NCI-H1048 (cell line): ENCODE data around the gene DDX47.

Experiments
- DNase-seq: peaks from one replicate; lab custom pipeline; 2025; lab: John Stamatoyannopoulos, UW

The DDX47 gene

GRCh38 chr12:12813120-12814101, at the start of gene DDX47:
Gene DDX47, plus strand, starts transcription at chr12:12813346. Its CDS starts 22 bp downstream, at chr12:12813368.
- DNase-seq = peak; percentile 86

DNA sequence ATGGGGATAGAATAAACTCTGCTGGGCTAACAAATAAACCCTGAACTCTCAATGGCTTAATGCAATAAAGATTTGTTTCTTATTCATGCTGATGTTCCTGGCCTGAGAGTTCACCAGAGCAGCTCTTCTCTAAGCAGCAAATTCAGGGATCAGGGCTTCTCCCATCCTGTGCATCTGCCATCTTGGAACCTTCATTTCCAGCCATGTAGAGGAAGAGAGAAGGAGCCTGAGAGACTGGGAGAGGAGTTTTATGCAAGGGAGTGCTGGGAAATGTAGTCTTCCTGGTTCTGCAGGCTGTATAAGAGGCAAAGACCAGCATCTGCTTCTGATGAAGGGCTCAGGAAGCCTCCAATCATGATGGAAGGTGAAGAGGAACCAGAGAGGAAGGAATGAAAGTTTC, 48.3 kb upstream of the DDX47 start:
- no peak for DNase-seq

- DNase-seq = no peak
Observed at GRCh38 chr12:12770262-12770661, 42.9 kb upstream of the DDX47 start.

GRCh38 chr12:12774791-12775190, 38.4 kb upstream of the DDX47 start:
- no peak for DNase-seq

DNA sequence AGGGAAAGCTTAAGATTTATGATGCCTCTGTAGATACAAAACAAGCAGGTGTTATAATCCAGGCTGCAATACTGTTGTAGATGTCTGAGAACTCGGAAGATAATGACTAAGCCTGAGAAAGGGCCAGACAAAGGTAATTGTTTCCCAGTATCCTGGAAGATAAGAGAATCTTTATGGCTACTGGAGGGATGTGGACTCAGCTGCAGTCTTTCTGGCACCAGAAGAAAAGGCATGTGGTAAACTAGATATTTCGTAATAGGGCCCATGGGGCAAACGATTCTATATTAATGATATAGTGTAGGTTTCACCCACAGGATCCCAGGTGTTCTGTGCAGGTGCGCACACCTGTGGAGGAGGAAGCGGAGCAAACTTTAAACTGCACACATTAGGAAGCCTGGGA, 36.9 kb upstream of the DDX47 start:
- DNase-seq = no peak

- no peak for DNase-seq
Observed at GRCh38 chr12:12777092-12777491, 36.1 kb upstream of the DDX47 start.

- no peak for DNase-seq
Observed at GRCh38 chr12:12779007-12779406, 34.1 kb upstream of the DDX47 start.

DNA sequence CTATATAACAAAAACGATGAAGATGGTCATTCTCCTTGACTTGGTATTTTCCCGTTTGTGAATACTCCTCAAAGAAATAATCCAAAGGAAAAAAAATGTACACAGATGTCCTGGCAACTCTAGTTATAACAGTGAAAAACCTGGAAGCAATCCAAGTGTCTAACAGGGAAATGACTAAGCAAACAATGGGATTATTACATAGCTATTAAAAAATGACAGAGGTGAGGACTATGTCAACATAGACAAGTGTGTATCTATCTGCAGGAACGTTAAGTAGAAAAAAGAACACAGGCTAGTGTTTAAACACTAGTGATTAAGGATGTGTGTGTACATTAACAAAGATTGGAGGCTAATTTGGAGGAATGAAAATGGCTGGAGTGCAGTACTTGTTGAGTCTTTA, 33.6 kb upstream of the DDX47 start:
- DNase-seq = no peak

DNA sequence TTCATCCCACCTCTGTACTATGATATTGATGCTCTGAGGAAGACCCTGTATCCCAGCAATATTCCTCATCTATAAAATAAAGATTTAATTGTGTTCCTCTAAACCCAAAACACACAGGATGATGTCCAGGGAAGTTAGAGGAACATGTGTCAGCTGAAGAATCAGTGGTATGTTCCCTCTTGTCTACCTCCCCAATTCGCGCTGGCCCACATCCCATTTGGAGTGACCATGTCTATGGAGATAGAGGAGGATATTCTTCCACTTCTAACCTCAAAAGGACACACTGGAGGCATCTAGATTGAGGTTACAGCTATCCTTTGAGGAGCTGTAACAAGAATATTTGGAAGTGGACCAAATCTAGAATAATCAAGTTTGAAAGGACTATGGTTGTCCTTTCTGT, 29.0 kb upstream of the DDX47 start:
- no peak for DNase-seq

- DNase-seq = no peak
Observed at GRCh38 chr12:12784911-12785814, 28.0 kb upstream of the DDX47 start, which contains the start of gene APOLD1. Gene APOLD1, plus strand, starts transcription at chr12:12785659. Its CDS starts 33 bp downstream, at chr12:12785692.

- DNase-seq = no peak
Observed at GRCh38 chr12:12786351-12786705, 26.8 kb upstream of the DDX47 start.

- peak; percentile 46 for DNase-seq
Observed at GRCh38 chr12:12786706-12787601, 26.2 kb upstream of the DDX47 start.

DNA sequence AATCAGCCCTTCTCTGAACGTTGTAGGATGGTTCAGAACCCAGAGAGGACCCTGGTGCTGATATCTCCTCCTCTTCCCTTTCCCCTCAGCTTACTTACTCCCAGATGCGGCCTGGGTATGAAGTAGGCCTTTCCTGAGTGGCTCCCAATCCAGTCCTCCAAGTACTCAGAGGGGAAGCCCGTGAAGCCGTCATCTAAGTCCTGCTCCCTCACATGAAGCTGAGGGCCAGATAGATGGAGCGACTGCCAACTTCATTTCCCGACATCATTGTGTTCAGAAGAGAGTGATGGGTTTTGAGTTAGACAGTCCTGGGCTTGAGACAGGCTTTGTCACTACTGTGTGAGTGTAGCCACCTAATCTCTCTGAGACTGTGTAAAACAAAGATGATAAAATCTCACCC, 25.0 kb upstream of the DDX47 start:
- DNase-seq = no peak

DNA sequence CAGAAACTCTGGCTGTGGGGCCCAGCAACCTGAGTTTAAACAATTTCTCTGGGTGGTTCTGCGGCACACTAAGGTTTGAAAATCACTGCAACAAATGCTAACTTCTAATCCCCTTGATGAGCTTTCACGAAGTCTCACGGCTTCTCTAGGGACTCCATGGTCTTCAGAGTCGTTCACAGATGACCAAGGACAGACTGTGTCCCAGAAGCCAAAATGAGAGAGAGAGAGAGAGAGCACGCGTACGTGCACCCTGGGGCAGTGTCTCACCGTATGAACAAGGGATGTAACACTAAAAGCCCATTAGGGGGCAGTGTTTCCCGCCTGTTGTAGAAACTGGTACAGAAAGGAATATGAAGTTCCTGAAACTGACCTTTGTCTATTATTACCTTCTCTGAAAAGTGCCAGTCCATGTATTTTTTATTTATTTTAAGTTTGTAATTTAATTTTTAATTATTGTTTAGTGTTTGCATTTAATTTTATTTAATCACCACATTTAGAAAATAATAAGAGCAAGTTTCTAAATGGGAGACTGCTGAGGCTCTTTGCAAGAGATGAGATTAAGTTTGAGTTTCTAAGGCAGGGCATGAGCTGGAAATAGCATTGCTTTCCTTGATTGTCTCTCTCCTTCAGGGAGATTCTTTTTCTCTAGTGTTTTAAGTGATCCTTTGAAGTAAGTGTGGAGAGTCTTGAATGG, 24.3 kb upstream of the DDX47 start:
- DNase-seq = peak; percentile 60

DNA sequence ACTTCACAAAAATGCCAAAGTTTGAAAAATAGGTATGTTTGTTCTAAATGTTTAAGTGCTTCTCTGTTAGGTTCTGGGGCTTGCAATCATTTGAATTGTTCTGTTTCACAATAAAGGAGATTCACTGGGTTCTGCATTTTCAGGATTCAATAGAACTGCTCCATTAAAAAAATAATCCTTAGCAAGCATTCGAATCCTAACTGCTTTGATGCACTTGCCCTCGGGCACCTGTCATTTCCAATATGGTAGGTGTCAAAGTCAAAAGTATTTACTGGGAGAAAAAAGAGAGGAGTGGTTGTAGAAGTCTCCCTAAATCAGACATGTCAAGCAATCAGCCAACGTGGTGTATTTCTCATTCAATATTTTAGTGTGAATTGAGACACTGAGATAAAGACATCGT, 22.2 kb upstream of the DDX47 start:
- no peak for DNase-seq

GRCh38 chr12:12791756-12792369, 21.3 kb upstream of the DDX47 start:
- DNase-seq = no peak

DNA sequence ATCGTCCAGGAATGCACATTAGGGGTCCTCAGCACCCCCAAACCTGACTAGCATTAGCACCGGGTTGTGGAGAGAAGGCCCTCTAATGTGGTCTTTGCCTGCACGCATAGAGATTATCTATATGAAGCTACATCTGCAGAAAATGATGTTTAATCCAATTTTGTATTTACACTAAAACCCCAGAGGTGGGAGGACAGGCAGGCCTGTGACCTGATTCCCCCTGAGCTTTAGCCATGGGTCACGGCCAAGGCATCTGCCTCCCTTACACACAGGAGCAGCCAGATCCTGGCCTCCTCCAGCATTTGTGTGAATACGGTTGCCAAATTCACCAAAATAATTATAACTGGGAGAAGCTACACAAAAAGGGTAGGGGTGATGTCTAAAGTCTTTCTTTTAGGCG, 20.7 kb upstream of the DDX47 start:
- DNase-seq = no peak

DNA sequence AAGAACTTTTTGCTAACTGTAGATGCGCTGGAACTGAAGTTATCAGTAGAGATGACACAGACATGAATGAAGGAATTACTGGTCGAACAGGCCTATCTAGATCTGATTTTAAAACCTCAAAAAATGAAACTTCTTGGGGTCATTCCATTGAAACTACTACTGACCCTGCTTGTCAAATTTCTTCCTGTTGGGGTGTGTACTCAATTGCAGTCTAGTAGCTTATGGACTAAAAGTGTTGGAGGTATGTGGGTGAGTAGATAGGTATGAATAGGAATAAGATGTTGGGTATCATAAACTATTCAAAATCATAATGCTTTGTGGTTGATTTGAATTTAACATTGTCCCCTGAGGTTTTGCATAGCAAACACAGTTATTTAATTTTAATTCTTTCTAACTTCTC, 18.5 kb upstream of the DDX47 start:
- DNase-seq = no peak

DNA sequence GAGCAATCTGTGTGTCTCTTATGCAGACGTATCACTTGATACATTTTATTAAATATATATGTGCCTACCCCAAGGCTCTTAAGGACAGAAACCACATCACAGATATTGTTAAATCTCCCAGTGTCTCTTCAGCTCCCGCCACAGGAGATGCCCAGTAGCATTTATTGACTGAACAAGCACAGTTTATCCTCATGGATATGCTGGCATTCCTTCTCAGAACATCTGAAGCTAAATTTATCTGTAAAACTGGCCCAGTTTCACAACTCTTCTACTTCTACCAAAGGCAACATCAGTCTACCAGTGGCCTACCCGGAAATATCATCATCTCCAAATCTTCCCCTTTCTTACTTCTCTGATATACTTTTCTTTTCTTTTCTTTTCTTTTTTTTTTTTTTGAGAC, 17.0 kb upstream of the DDX47 start:
- no peak for DNase-seq

GRCh38 chr12:12796928-12797793, 16.0 kb upstream of the DDX47 start:
- no peak for DNase-seq
